GDM1 (cell line): Measurements from ENCODE around the gene SHROOM1.

Experiments used
- DNase-seq: peaks from one replicate; lab custom pipeline; 2025; lab: John Stamatoyannopoulos, UW

Gene SHROOM1

DNA sequence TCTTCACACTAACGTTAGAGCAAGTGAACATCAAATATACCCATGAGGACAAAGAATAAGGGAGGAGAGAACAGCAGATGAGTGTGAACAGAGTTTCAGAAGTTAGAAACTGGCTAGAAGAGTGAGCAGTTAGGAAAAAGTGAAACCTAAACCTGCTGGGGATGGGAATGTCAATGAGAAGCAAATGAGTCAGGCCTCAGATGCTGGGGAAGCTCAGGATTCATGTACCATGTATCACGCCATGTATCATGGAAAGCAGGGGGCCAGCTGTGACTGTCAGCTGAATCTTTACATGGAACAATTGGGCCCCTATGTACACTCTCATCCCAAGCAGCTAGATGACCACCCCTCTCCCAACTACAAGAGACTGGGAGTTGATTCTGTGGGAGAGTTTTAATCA, 19.6 kb upstream of the SHROOM1 start:
- DNase-seq, result no peak

DNA sequence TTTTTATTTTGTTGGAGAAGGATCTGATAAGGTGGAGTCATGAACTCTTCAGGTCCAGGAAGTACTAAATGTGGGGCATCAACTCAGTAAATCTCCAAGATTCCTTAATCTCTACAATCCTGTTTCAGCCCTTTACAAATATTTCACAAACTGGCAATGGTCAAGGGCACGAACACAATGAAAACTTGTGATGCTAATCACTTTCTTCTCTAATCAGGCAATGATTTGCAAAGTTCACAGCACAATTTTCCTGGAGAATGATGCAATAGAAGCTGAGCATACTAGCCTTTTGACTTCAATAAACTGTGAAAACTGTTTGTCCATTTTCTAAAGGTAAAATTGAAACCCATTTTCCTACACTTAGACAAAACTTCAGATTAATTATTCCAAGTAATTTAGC, 18.9 kb upstream of the SHROOM1 start:
- DNase-seq, result no peak

- DNase-seq, result no peak
Measured at GRCh38 chr5:132848270-132848669, 17.8 kb upstream of the SHROOM1 start.

GRCh38 chr5:132841305-132841704, 10.9 kb upstream of the SHROOM1 start:
- DNase-seq, result no peak

DNA sequence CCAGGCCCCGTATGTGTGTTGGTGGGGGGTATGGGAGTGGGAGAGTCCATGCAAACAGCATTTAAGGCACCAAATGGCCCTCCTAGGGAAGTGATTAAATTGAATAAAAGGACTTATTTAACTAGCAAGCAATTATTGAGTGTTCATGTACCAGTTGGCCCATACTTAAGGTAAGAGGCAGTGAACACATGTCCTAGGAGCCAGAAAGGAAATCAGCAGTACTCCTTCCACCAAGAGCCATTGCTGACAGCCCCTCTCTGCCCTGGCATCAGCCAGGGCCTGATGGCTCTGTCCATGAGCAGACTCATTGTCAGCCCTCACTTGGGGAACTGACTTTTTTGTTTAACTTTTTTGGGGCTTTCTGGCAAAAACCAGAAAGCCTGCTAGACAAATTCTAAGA, 10.4 kb upstream of the SHROOM1 start:
- DNase-seq, result no peak

DNA sequence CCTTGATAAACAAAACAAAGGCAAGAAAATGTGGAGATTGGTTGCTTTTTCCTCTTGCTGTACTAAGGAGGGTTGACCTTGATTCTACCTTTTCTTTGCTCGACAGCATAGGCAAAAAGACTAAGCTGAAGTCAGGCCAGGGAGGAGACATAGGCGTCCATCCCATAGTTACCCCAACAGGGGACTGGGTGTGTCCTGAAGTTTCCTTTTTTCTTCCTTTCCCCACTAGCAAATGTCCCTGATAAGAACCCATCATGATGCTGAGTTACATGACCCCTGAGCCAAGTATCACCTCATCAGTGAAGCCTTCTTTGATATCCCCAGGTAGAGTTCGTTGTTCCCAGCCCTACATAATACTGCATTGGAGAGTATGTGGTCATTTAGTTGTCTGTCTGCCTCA, 9.9 kb upstream of the SHROOM1 start:
- no peak for DNase-seq

GRCh38 chr5:132839426-132840301, 9.2 kb upstream of the SHROOM1 start:
- DNase-seq, result no peak

DNA sequence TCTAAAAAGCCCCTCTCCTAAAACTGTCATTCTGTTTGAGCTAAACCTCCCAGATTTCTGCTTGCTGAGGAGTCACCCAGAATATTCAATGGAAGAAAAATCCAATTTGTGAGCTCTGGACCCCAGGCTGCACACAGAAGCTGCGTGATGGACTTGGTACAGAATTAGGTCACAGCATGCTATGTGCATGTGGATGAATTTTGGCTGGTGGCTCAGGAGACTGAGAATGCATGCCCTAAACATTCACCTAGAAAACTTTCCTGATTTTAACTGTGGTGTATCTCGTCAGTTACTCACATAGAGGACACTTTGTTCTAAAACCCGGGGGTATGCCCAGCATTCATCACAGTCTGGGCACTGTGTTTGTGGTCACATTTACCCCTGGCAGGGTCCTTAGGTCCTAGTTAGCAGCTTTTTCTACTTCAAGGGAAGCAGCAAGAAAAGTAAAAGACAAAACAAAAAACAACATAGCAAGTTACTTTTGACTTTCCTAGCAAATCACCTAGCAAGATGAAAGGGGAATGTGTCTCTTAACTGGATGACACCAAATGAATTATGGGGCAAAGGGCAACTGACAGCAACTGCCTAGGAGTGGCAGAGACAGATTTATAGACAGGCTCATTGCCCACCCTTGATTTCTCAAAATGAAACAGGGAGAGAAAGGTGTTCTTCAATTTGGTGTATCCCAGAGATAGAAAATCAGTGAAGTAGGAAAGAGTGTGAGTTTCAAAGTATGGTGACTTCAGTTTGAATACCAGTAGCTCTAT, 8.3 kb upstream of the SHROOM1 start:
- no peak for DNase-seq

- no peak for DNase-seq
Measured at GRCh38 chr5:132837868-132838267, 7.4 kb upstream of the SHROOM1 start.

DNA sequence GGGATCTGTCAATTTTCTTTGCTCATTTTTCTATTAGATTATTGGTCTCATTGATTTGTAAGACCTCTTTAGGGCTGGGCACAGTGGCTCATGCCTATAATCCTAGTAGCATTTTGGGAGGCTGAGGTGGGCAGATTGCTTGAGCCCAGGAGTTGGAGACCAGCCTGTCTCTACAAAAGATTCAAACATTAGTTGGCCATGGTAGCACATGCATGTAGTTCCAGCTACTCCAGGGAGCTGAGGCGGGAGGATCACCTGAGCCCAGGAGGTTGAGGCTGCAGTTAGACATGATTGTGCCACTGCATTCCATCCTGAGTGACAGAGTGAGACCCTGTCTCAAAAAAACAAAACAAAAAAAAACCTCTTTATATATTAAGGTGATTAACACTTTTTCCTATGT, 6.4 kb upstream of the SHROOM1 start:
- no peak for DNase-seq

DNA sequence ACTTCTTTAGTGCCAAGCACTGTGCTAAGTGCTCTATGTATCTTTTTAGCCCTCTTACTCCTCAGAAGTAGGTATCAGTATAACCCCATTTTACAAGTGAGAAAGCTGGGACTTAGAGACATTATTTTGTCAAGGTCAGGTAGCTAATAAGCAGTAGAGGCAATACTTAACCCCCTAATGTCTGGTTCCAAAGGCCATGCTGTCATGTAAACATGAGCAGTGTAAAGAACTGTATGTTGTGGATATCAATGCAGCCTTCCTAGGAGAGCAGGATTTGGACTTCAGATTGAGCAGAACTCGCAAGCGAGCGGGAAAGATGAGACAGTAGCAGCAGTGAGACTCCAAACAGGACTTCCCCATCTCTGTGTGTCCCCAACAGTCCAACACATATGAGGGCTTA, 3.6 kb upstream of the SHROOM1 start:
- no peak for DNase-seq

- DNase-seq, result no peak
Measured at GRCh38 chr5:132832612-132833011, 2.2 kb upstream of the SHROOM1 start.

GRCh38 chr5:132831095-132831860, 831 bp upstream of the SHROOM1 start:
- no peak for DNase-seq

- peak; percentile 62 for DNase-seq
Measured at GRCh38 chr5:132829742-132830435, 558 bp downstream of the SHROOM1 start.

- DNase-seq, result no peak
Measured at GRCh38 chr5:132828846-132829494, 1.5 kb downstream of the SHROOM1 start.

DNA sequence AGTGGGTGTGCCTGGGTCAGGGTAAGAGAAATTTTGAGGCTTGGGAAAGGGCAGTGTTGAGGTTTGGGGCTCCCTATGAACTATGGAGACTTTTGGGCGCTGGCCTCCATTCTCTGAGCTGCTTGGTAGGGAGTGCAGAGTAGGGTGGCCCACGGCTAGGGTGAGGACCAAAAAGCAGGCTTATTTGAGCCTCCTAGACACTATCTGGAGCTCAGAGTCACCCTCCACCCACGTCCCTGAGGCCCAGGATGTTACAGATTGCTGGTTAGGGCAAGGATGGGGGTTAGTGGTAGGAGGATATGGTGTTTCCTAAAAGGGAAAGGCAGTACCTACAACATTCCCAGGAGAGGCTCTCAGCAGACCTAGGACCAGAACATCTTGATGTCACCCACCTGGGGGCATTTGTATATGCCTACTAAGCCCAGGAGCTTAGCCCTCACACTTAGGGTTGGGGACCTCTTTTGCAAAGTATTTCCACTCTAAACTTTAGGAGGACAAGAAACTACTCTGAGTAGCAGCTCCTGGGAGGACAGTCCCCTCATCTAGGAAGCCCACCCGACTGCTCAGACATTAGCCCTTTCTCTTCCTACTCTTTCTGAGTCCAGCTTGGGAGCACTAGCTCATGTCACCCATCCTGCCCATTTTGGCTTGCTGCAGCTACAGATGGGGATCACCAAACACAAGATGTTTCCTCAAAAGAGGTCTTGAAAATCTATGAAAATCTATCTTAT, 2.3 kb downstream of the SHROOM1 start:
- no peak for DNase-seq

DNA sequence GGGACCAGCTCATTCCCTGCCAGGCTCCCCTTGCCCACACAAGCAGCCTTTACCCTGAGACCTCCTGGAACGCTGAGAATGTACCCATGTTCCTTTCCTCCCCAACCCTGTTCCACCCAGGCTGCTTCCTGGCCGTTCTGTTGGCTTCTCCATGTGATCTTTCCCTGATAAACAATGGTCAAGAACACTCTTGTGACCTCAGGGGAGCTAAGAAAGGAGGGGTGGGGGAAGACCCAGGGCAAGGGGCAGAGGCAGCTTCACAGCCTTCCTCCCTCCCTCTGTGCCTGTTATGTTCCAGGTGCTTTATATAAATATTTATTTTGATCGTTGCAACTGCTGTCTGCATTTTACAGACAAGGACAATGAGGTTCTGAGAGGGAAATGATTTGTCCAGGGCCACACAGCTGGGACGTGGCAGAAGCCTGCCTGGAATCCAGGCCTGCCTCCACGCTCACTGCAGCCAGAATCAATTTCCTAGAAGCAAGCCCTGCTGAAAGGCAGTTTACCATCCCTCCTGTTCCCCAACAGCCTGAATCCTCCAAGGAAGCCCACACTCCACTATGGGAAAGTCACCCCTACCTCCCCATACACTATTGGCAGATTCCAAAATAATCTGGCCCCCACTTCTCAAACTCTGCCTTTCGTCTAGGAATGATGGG, 3.9 kb downstream of the SHROOM1 start:
- no peak for DNase-seq

DNA sequence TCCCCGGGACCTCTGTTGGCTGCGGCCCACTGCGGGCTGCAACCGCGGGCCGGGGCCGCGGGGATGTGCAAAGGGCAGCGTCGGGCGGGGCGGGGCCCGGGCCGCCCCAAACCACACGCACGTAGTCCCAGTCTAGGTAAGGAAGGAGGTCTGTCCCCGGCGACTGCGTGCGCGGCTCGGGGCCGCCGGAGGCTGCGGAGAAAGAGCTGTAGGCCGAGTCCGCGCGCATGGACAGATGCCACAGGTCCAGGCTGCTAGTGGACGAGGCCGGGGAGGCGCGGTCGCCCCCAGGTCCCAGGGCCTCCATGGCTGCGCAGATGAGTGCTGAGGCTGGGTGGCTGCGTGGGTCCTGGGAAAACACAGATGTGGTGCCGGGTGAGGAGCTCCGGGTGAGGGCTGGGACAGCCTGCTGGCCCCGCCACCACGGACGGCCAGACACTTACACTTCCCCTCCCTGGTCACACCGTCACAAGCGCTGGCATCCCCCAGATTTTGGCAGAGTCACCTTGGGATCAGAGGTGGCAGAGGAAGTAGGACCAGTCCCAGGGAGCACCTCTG, 4.5 kb downstream of the SHROOM1 start:
- no peak for DNase-seq

- no peak for DNase-seq
Measured at GRCh38 chr5:132825033-132825833, 5.2 kb downstream of the SHROOM1 start.
